Tibial nerve (tissue), 4 donors: ENCODE measurements around the gene ZNF580. TPM values are rescaled to one million over a fixed set of nuclear protein-coding genes. Genes with fewer than 3 reads are reported as not detected.
A peak's percentile ranks its signal among the peaks of the same experiment; 100 is the strongest.

Experiments
- DNase-seq, 2 donors: peaks; one replicate each; pipeline ENCODE4 v3.0.0-alpha.2; 2019; ENCODE audit warnings: low spot score in 2 of 2
- H3K27ac ChIP-seq, 4 donors: fragments of 200-600 bp; sonication (generic) in 3 of 4; one replicate each; pipeline ENCODE4 v1.5.1; 2017 to 2019; ENCODE audit warnings: mild to moderate bottlenecking in 1 of 4
- H3K27me3 ChIP-seq, 2 donors: fragments of 200-600 bp; sonication (generic) in 1 of 2; one replicate each; pipeline versions ENCODE4 v1.5.1 to v1.6.0; 2017 to 2019
- H3K36me3 ChIP-seq, 3 donors: fragments of 200-600 bp; sonication (generic); one replicate each; pipeline ENCODE4 v1.5.1; 2018 to 2019
- H3K4me1 ChIP-seq, 4 donors: fragments of 200-600 bp; sonication (generic) in 3 of 4; one replicate each; pipeline ENCODE4 v1.5.1; 2017 to 2019
- H3K4me3 ChIP-seq, 4 donors: fragments of 200-600 bp; sonication (generic) in 3 of 4; one replicate each; pipeline ENCODE4 v1.5.1; 2017 to 2019; ENCODE audit warnings: mild to moderate bottlenecking in 1 of 4, moderate library complexity in 1 of 4
- H3K9me3 ChIP-seq, 4 donors: fragments of 200-600 bp; sonication (generic) in 3 of 4; one replicate each; pipeline ENCODE4 v1.5.1; 2017 to 2019
- EP300 ChIP-seq, 2 donors: sonication (generic); formaldehyde crosslinking; IDR thresholded peaks; one replicate each; pipeline ENCODE4 v1.6.1; 2017; ENCODE audit warnings: antibody characterized with exemption in 2 of 2, mild to moderate bottlenecking in 1 of 2
- POLR2A ChIP-seq, 2 donors: fragments of 450-650 bp; IDR thresholded peaks; one replicate each; pipeline ENCODE4 v1.6.1; 2017; ENCODE audit warnings: antibody characterized with exemption in 2 of 2, mild to moderate bottlenecking in 2 of 2, moderate library complexity in 2 of 2
- WGBS, 2 donors: methylation state at CpG; one replicate each; pipeline ENCODE4 v1.1.5; 2018; 5-methylcytosine and 5-hydroxymethylcytosine counted together
- total RNA-seq, 4 donors: library from RNA; depleted of rRNA; stranded (reverse); fragments of >200 nt; gene quantifications; one replicate each; pipeline ENCODE4 v1.1.0, GENCODE V29; 2016
- TF ChIP-seq, protein P1 (sequence below), 5 experiments: fragments of 200-600 bp in 3 of 5; fragments of 450-650 bp in 2 of 5; sonication (generic) in 3 of 5; IDR thresholded peaks; one replicate each; pipeline ENCODE4 v1.5.1; 2016 to 2019; ENCODE audit warnings: antibody characterized with exemption in 5 of 5, mild to moderate bottlenecking in 3 of 5, moderate library complexity in 2 of 5

ZNF580 gene
- total RNA-seq, 4 donors from 2014 or later: 24.1 to 67.5 (median 35.0) TPM

DNA sequence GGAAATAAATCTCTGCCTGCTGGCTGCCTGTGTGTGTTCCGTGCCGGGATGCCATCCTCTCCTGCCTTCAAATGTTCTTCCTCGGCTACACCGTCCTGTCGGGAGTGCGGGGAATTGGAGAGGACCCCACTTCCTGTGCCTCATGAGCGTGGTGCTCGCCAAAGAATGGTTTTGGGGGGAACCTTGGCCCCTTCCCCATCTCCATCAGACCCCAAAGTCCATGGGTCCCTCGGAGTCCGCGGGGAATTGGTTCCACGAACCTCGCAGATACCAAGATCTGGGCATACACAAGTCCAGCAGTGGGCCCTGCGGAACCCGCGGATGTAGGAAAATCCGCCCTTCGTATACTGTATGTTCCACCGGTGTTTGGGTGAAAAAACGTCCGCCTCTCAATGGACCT, 37.7 kb upstream of the ZNF580 start:
- 83 to 94% methylated on average over 19 to 21 of the region's 21 CpGs for WGBS, 2 donors
- H3K4me1 ChIP-seq: peaks cover 0 to 61% (median 15%) of the 10 kb centered on the region in 4 donors

DNA sequence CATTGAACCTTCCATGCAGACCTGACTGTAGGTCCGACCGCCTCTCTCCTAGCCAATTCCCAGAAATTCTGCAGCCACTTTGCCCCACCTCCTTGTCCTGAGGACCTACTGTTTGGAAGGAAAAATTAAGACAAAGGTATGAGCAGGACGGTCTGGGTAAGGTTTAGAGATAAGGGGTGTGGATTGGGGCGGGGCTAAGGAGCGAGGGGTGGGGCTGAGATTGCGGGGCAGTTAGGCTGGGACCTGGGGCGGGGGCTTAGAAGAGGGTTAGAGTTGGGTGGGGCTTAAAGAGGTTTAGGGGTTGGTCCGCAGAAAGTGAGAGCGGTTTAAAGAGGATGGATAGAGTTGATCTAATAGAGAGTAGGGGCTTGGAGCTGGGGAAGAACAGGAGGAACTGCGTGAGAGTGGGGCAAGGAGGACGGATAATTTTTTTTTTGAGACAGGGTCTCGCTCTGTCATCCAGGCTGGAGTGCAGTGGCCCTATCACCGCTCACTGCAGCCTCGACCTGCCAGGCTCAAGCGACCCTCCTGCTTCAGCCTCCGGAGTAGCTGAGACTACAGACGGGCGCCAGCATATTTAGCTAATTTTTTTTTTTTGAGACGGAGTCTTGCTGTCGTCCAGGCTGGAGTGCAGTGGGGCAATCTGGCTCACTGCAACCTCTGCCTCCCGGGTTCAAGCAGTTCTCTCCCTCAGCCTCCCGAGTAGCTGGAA, 37.1 kb upstream of the ZNF580 start:
- H3K9me3 ChIP-seq: no peaks in the 10 kb centered on the region
- H3K4me1 ChIP-seq: peaks cover 0 to 60% (median 15%) of the 10 kb centered on the region in 4 donors
- H3K4me3 ChIP-seq: no peak overlapping the region
- 70 to 81% methylated on average over 22 of the region's 22 CpGs for WGBS, 2 donors
- H3K36me3 ChIP-seq: peaks cover 0 to 13% (median 0%) of the 10 kb centered on the region in 3 donors
- TF ChIP-seq EP300 (IDR thresholded peaks at IDR 0.05) (no peak), POLR2A (IDR thresholded peaks at IDR 0.05) (no peak)
- TF ChIP-seq, protein P1, sequence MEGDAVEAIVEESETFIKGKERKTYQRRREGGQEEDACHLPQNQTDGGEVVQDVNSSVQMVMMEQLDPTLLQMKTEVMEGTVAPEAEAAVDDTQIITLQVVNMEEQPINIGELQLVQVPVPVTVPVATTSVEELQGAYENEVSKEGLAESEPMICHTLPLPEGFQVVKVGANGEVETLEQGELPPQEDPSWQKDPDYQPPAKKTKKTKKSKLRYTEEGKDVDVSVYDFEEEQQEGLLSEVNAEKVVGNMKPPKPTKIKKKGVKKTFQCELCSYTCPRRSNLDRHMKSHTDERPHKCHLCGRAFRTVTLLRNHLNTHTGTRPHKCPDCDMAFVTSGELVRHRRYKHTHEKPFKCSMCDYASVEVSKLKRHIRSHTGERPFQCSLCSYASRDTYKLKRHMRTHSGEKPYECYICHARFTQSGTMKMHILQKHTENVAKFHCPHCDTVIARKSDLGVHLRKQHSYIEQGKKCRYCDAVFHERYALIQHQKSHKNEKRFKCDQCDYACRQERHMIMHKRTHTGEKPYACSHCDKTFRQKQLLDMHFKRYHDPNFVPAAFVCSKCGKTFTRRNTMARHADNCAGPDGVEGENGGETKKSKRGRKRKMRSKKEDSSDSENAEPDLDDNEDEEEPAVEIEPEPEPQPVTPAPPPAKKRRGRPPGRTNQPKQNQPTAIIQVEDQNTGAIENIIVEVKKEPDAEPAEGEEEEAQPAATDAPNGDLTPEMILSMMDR (IDR thresholded peaks at IDR 0.05): no peak
- H3K27me3 ChIP-seq: no peaks in the 10 kb centered on the region
- H3K27ac ChIP-seq: peak overlapping the region in 2 of 4 donors; percentile 98 to 99
- no peak for DNase-seq

More for the DNA sequence above, 37.7 kb upstream of the ZNF580 start:
- no peak for TF ChIP-seq EP300 (IDR thresholded peaks at IDR 0.05)
- TF ChIP-seq, protein P1 (IDR thresholded peaks at IDR 0.05): no peak
- TF ChIP-seq POLR2A (IDR thresholded peaks at IDR 0.05): no peak
- Histone ChIP-seq H3K27ac (no peak overlapping the region), H3K27me3 (no peaks in the 10 kb centered on the region), H3K36me3 (peaks cover 0 to 12% (median 0%) of the 10 kb centered on the region in 3 donors), H3K4me3 (no peak overlapping the region), H3K9me3 (no peaks in the 10 kb centered on the region)
- DNase-seq: no peak

DNA sequence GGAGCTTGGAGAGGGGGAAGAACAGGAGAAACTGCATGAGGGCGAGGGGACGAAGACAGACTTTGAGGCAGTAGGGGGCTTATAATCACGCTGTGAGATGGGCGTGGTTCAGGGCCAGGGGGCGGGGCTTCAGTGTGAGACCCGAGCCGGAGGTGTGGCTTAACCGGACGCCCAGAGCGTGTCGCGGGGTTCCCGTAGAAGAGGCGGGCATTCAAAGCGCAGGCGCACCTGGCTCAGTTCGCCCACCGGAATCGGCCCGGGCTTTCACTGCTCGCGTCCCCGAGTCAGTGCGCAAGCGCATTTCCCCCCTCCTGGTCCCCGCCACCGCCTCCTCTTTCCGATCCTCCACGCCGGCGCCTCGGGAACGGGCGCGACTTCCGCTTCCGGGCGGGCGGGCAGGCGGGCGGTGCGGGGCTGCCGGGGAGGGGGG, 35.6 kb upstream of the ZNF580 start:
- peak overlapping the region; percentile 87 to 99 (median 96) for H3K27ac ChIP-seq
- H3K4me1 ChIP-seq: peaks cover 0 to 59% (median 15%) of the 10 kb centered on the region in 4 donors
- peak overlapping the region; percentile 71 to 100 (median 88) for H3K4me3 ChIP-seq
- 0% methylated on average over 28 to 33 of the region's 43 CpGs for WGBS, 2 donors
- no peaks in the 10 kb centered on the region for H3K9me3 ChIP-seq
- H3K36me3 ChIP-seq: peaks cover 0 to 27% (median 0%) of the 10 kb centered on the region in 3 donors
- TF ChIP-seq POLR2A (IDR thresholded peaks at IDR 0.05) (peak in 1 of 2 donors; percentile 31), EP300 (IDR thresholded peaks at IDR 0.05) (peak; percentile 63 to 69)
- TF ChIP-seq, protein P1 (IDR thresholded peaks at IDR 0.05): no peak
- no peaks in the 10 kb centered on the region for H3K27me3 ChIP-seq
- DNase-seq: peak; percentile 90 to 93

DNA sequence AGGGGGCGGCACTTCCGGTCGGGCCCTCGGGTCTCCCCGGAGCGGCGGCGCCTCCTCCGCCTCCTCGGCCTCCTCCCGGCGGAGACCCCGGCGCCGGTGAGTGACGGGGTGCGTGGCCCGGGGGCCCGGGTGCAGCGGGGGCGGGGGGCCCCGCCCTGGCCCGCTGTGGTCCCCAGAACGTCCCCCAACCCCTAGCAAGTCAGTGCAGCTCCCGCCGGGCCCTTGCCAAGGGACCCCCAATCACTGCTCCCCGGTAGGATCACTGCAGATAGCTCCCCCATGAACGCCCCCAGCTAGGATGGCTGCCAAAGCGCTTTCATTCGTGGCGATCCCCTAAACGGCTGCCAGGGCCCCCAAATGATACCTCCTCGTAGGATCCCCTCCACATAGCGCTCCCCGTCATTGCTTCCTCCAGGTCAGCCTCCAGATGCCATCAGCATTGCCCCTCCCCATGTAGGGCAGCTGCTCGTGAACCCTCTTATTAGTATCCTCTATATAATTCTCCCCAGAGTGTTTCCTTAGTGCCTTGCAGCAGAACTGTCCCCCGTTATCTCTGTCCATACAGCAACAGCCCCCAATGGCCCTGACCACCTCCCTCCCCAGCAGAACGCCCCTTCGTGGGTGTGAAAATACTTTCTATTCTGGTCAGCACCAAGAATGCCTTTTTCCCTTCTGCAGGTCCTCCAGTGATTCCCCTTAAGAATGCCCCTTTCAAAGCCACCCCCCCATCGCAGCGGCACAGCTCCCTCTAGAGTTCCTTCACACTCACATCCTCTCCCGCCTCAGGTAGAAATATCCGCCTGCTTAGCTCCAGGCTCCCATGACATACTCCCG, 34.9 kb upstream of the ZNF580 start, which contains the start of gene ZNF865:
ZNF865 (plus strand) TSS at position 11 of the 834 bp plus-strand sequence. CDS start 7,972 bp downstream, outside the sequence.
- H3K27me3 ChIP-seq: no peaks in the 10 kb centered on the region
- DNase-seq: peak in 1 of 2 donors; percentile 67
- H3K27ac ChIP-seq: peak within 1 kb of the TSS; percentile 87 to 99 (median 96)
- H3K36me3 ChIP-seq: peaks cover 0 to 34% (median 0%) of the 10 kb centered on the region in 3 donors
- TF ChIP-seq POLR2A (IDR thresholded peaks at IDR 0.05): no peak
- TF ChIP-seq, protein P1 (IDR thresholded peaks at IDR 0.05): peak; percentile 50 to 67 (median 62)
- H3K4me1 ChIP-seq: peaks cover 0 to 60% (median 14%) of the 10 kb centered on the region in 4 donors
- H3K9me3 ChIP-seq: no peaks in the 10 kb centered on the region
- H3K4me3 ChIP-seq: peak within 1 kb of the TSS; percentile 71 to 100 (median 88)
- 1% methylated on average over 21 to 36 of the region's 44 CpGs for WGBS, 2 donors
